AG09319 (cell line): Measurements from ENCODE around the gene TIMM23.
"Not testable (repeated sequence)": the region's sequence is repeated elsewhere in the genome, so short reads cannot be mapped to it uniquely, and the experiment has no call there.

Experiments
- DNase-seq: peaks from one replicate; pipeline ENCODE4 v3.0.0-alpha.2; 2010; ENCODE audit warnings: low read depth; ENCODE audit errors: extremely low read depth

TIMM23 gene, protein sequence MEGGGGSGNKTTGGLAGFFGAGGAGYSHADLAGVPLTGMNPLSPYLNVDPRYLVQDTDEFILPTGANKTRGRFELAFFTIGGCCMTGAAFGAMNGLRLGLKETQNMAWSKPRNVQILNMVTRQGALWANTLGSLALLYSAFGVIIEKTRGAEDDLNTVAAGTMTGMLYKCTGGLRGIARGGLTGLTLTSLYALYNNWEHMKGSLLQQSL

DNA sequence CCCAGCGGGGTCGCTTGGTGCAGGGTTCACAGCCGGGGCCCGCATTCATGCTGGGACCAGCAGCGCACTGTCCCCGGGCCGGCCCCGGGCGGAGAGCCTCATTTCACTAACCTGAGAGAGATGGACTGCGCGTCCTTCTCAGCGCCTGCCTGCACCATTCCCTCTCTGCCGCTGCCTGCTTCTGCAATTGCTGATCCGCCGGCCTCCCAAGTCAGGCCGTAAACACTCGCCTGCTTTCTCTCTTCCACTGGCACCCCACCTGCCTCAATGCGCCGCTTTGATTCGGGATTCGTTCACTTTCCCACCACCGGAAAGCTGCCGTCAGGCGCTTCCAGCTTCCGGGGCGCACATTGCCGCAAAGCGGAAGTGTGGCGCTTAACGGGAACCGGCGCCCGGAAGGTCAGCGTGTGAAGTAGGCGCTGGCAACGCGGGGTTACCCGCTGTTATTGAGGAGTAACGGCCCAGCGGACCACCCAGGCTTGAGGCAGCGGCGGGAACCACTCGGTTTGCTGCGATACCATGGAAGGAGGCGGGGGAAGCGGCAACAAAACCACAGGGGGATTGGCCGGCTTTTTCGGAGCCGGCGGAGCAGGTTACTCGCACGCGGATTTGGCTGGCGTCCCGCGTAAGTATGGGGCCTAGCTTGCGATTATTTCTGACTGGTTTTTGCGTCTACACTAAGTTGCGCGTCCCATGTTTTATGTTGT, at the start of gene TIMM23:
TIMM23 (plus strand) TSS at position 384 of the 707 bp plus-strand sequence; CDS start at position 520, 136 bp downstream.
- peak; percentile 34 for DNase-seq

DNA sequence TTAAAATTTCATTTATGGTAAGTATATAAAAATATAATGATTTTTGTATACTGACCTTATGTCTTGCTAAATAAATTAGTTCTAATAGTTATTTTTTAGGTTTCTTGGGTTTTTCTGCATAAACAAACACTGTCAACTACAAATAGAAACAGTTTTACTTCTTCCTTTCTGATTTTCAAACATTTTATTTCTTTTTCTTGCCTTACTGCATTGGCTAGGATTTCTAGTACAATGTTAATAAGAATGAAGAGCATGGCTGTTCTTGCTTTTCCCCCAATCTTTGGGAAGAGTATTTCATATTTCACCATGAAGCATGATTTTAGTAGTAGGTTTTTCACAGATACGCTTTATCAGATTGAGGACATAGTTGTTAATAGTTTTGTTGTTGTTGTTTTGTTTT, 45.5 kb upstream of the TIMM23 start:
- not testable (repeated sequence) for DNase-seq

DNA sequence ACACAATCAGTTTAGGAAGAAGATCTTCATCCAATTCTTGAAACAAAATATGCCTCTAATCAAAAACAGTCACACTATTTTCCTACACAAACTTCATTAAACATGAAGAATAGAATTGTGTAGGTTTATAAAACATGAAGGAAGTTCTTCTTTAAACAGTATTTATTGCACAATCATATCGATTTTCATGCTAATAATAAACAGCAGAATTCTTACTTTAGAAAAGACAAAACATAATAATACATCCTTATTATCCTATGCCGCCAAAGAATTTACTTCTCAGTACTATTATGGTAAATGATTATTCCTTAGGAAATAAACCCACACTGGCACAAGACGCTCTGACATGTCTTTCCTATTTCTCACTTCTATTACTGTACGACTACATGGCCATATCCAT, 41.0 kb upstream of the TIMM23 start:
- DNase-seq, result not testable (repeated sequence)

DNA sequence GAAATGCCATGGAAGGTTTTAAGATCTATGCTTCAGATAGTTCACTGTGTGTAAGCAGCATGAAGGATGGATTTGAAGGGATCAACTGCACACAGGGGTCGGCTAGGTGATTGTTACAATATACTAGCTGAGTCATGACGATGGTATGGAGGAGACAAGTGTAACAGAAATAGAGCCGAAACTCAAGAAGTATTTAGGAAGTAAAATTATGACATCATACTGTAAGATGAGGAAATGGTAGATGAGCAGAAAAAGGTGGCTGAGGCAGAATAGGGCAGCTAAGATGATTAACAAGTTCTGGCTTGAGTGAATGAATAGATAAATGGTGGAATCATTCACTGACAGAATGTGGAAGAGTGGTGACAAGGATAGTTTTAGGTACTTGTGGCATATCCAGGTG, 37.5 kb upstream of the TIMM23 start:
- not testable (repeated sequence) for DNase-seq

DNA sequence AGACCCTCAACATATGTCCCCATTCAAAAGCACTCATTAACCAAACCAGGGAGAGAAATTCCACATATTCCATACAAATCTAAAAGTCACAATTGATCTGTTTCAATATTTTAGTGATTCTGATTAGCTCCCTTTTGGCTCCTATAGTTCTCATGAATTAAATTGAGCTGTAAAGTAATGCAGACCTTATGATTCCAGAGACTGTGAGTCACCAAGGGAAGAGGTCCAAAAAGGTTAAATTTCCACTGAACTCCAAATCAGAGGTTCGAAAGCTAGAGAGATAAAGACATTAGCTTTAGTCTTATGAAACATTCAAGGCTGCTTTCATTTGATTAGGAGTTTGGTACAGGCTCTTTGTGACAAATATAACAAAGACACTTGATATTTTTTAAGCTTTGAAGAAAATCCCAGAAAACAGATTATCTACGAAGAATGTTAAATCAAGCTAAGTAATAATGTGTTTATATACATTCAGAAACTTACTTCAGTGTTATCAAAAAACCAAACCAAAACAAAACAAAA, 33.1 kb upstream of the TIMM23 start:
- DNase-seq, result not testable (repeated sequence)

DNA sequence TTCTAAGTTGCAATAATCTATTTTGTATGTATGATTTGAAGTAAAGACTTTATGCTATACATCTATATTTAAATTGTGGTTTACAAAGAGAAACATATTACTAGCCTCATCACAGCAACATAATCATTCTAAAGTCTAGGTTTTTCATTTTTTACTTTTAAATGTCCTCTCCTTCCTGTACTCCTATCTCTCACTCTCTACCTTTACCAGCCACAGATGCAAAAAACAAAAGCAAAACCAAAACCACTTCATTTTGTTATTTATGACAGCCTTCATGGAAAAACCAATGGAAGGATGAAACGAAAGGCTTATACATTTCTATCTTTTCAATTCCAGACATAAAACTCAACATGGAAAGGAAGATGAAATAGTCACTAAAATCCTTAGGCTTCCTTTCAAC, 31.1 kb upstream of the TIMM23 start:
- not testable (repeated sequence) for DNase-seq

DNA sequence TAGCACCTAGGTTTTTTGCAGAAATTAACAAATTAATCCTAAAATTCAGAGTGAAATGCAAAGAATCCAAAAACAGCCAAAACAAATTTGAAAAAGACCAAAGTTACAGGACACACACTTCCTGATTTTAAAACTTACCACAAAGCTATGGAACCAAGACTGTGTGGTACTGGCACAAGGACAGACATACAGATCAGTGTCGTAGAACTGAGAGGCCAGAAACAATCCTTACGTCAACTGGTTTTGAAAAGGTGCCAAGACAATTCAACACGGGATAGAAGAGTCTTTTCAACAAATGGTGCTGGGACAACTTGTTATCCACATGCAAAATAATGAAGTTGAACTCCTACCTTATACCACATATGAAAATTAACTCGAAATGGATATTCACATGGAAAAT, 26.8 kb upstream of the TIMM23 start:
- DNase-seq, result not testable (repeated sequence)

DNA sequence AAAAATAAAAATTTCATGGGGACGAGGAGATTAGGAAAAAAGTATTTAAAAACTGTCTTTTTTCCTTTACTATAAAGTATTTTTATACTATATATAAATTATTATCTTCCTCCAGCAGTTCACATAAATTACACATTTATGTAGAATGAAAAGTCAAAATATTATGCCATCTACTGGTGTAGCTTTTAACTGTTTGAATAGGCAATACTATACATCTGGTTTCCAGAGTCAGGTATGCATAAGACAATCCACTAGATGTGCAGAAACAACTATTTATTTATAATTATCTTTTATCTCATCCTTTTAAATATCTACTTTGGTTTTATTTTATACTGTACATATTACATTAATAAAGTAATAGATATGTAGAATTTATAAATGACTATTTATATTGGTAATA, 24.9 kb upstream of the TIMM23 start:
- DNase-seq, result not testable (repeated sequence)

DNA sequence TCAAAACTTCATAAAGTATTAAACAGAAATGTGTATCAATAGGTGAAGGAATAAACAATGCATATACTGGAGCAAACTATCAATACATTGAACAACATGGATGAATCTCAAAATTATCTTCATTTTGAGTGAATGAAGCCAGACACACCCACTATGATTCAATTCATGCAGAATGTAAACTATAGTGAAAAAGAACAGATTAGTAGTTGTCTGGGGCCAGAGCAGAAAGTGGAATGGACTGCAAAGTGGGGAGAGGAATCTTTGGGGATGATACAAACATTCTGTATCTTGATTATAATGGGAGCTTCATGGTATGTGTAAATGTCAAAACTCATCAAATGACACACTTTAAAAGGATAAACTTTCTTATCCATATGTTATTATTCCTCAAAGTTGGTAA, 23.5 kb upstream of the TIMM23 start:
- DNase-seq, result not testable (repeated sequence)

DNA sequence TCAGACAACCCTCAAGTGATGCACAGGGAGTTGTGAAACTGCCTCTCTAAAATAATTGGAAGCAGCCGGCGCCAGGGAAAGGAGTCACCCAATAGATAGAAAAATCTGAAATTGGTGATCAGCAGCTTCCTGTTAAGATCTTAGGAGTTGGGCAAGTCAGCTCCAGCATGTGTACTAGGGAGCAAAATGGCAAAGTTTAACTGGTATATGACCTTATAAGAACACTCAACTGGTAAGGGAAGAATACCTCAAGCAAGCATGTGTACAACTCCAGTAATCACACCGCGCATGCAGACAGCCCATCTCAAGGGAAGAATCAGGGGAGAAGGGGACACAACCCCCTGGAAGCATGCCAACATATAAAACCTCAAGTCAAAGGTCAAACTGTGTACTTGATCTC, 17.9 kb upstream of the TIMM23 start:
- not testable (repeated sequence) for DNase-seq

DNA sequence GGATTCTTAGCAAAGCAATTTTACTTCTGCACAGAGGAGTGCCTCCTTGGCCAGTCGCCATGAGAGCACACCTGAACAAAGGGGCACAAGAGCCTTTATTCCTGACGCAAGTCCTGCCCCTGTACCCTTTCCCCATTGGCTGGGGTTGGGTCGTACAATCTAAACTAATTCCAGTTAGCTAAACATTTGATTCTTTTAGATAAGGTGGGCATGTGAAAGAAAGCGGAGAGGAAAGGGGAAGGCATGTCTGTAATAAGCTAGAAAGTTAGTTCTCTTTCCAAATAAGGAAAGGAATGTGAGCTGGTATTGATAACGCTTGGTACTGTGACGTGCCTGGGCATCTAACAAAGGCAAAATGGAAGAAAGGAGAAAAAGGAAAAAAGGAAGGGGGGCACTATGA, 15.7 kb upstream of the TIMM23 start:
- not testable (repeated sequence) for DNase-seq

DNA sequence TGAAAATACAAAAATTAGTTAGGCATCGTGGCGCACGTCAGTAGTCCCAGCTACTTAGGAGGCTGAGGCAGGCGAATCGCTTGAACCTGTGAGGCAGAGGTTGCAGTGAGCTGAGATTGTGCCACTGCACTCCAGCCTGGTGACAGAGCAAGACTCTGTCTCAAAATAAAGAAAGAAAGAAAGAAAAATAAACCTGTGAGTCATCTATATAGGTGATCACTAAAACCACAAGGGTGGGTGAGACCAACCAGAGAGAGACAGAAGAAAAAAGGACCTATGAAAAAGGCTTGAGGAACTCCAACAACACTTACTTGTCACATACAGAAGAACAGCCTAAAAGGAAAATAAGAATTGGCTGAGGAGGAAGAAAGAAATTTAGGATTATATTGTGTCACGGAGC, 14.4 kb upstream of the TIMM23 start:
- not testable (repeated sequence) for DNase-seq

DNA sequence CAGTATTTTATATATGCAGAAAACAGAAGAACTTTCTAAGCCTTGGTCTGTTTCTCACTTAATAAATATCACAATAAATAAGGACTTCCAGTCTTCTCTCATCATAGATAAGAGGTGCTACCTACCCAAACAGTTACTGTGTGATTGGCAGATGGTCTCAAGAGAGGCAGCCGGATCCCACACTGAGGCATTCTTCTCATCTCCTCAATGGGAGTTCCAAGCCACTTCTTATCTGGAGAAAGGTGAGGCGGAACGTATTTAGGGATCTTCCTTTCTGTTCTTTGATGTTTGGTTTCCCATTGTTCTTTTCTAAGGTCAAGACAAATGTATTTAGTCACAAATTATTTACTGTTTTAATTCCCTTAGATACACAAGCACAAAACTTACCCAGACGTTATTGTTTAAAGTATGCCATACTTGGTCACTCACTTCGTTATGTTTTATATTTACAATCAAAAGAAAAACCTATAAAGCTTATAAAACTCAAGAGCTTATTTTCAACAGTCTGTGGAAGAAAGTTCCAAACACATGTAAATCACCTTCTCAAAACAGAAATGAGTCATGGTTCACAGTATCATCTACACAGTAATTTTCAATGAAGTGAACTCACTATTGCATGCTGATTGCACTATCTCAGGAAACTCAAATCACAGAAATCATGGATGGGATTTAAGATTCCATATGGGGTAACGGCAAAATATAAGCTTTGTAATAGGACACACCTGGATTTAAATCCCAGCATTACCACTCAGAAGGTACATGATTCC, 9.4 kb upstream of the TIMM23 start:
- not testable (repeated sequence) for DNase-seq

DNA sequence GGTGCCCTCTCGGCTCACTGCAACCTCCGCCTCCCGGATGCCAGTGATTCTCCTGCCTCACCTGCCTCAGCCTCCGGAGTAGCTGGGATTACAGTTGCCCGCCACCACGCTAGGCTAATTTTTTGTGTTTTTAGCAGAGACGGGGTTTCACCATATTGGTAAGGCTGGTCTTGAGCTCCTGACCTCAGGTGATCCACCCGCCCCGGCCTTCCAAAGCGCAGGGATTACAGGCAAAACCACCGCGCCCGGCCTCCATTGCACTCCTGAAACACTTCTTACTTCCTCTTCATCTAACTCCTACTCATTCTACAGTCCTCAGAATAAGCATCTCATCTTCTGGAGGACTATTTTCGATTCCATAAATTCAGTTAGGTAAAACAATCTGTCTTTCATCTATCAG, 1.3 kb upstream of the TIMM23 start:
- not testable (repeated sequence) for DNase-seq

DNA sequence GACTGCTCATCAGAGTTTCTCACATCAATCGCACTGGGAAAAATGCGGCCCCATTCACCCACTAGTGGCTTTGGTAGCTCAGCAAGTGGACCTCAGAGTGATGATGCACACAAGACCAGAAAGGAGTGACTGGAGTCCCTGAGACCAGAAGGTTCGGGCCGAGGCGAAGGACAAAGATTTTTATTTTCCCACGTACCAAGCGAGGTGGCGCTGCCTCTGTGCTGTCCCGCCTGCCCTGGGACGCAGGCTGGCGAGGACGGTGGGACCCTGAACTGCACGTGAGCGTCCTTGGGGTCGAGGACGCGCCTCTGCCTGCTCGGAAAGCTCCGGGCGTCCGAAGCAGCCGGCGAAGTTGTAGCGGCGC, 565 bp upstream of the TIMM23 start:
- not testable (repeated sequence) for DNase-seq

DNA sequence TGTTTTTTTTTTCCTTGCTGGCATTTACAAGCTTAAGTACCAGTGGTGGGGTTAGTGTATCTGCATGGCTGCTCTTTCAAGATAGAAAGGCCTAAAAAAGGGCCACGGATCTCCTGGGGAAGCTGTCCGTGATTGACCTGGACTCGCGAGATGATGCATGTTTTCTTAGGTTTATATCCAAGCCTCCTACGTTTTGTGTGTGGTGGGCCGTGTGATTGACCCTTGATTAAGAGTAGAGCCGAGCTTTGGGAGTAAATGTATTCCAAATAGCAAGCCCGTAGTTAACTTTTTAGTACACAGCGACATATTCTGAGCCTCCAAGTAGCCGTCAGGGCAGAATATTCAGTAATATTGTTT, 502 bp downstream of the TIMM23 start:
- DNase-seq, result not testable (repeated sequence)

DNA sequence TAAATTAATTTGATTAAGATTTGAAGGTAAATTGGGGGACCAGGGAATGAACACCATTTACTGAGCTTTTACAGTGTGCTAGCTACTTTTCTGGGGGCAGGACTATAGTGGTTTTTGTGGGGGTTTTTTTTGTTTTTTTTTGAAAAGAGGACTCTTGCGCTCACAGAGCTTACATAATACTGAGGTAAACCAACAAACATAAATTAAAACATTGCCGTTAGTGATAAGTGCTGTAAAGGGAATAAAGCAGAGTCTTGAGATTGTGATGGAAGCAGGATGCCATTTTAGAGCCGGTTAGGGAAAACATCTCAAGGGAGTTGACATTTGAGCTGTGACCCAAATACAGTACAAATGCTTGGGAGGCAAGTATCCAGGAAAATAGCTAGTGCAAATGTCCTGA, 1.8 kb downstream of the TIMM23 start:
- DNase-seq, result not testable (repeated sequence)

DNA sequence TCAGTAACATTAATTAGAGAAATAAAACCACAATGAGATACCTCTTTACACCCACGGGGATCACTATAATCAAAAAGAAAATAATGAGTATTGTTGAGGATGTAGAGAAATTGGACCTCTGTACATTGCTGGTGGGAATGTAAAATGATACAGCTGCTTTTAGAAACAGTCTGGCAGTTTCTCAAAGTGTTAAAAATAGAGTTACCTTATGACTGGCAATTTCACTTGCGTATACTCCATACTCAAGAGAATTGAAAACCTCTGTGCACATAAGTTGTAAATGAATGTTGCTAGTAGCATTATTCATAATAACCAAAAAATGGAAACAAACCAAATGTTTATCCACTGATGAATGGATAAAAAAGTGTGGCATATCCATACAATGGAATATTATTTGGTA, 6.3 kb downstream of the TIMM23 start:
- not testable (repeated sequence) for DNase-seq

DNA sequence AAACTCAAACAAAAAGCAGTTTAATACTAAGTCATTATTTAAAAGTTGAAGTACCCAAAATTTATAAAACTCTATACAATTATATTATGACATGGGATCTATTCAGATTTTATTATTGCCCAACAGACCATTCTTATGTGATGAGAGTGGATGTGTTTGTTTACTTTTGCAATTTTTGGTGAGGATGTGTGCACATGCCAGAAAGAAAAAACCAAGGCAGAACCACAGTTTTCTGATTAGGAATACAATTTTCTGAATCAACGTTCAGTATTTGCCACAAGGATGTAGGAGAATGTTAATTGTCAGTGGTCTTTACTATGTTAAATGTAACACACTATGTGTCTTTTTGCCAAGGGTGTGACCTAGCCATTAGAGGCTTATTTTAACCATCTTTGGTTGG, 9.1 kb downstream of the TIMM23 start:
- DNase-seq, result not testable (repeated sequence)
